Measurements from ENCODE around the gene MYBBP1A.

MYBBP1A gene

GRCh38 chr17:4509401-4509800, 45.8 kb downstream of the MYBBP1A start:
- no peak overlapping the region for H3K4me3 ChIP-seq (replicated peaks; ENCODE audit: low read depth, low read length)
- no peak for DNase-seq (ENCODE audit: extremely low read depth, insufficient read length)
- no peaks in the 10 kb centered on the region for H3K36me3 ChIP-seq (ENCODE audit: control insufficient read depth, insufficient read depth, low read length)
- no peaks in the 10 kb centered on the region for H3K27me3 ChIP-seq (replicated peaks; ENCODE audit: control insufficient read depth, insufficient read depth, low read length)
- no peak for TF ChIP-seq CTCF (IDR thresholded peaks at IDR 0.05; ENCODE audit: insufficient read depth, low read length, poor library complexity, severe bottlenecking)

DNA sequence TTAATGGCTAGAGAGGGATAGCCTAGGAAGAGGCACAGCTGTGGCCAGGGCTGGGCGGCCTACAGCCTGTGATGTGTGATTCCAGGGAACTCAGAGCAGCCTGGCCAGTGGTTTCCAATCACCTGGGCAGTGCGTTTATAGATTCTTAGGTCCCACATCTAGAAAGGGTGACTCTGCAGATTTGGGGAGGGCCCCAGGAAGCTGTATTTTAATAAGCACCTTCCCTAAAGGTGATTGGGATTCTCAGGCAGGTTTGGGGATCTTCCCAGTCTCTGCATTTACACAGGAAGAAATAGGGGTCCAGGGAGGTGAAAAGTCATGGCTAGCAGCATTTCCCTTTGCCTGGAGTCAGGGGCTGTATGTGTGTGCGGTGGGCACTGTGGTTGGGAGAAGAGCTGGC, 47.0 kb downstream of the MYBBP1A start:
- H3K36me3 ChIP-seq (ENCODE audit: control insufficient read depth, insufficient read depth, low read length): no peaks in the 10 kb centered on the region
- DNase-seq (ENCODE audit: extremely low read depth, insufficient read length): no peak
- no peaks in the 10 kb centered on the region; the same call in 1 of the 2 replicates for H3K27me3 ChIP-seq (replicated peaks; ENCODE audit: control insufficient read depth, insufficient read depth, low read length)
- H3K4me3 ChIP-seq (replicated peaks; ENCODE audit: low read depth, low read length): no peak overlapping the region
- no peak for TF ChIP-seq CTCF (IDR thresholded peaks at IDR 0.05; ENCODE audit: insufficient read depth, low read length, poor library complexity, severe bottlenecking)

DNA sequence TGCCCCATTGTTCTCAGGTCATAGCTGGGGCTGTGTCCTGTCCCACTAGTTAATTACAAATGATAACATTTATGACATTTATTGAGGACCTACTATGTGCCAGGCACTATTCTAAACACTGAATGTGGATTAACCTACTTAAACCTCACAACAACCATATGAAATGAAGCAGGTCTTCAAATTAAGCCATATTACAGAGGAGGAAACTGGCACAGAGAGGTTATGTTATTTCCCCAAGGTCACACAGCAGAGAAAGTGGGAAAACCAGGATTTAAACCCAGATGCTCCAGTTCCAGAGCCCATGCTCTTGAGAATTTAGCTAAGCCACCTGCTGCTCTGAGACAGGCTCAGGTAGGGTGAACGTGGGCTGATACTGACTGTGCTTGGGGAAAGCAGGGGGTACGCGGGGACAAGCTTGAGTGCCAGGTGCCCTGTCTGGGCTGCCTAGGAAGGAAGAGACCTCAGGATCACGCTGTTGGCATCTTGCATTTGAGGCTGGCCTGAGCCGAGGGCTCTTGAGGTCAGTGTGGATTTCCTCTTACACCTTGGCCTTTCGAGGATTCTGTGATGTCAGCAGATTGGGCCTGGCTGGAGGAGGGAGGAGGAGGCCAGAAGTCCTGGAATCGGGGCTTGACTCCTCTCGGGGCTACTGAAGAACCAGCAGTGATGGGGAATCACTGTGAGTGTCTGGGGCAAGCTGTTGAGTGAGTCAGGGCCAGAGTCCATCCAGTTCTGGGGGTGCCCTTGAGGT, 47.6 kb downstream of the MYBBP1A start:
- DNase-seq (ENCODE audit: extremely low read depth, insufficient read length): no peak
- H3K36me3 ChIP-seq (ENCODE audit: control insufficient read depth, insufficient read depth, low read length): no peaks in the 10 kb centered on the region
- H3K27me3 ChIP-seq (replicated peaks; ENCODE audit: control insufficient read depth, insufficient read depth, low read length): no peaks in the 10 kb centered on the region; the same call in none of the 2 replicates
- TF ChIP-seq CTCF (IDR thresholded peaks at IDR 0.05; ENCODE audit: insufficient read depth, low read length, poor library complexity, severe bottlenecking): no peak
- no peak overlapping the region for H3K4me3 ChIP-seq (replicated peaks; ENCODE audit: low read depth, low read length)

- Histone ChIP-seq H3K27me3 (replicated peaks; ENCODE audit: control insufficient read depth, insufficient read depth, low read length) (no peaks in the 10 kb centered on the region; the same call in none of the 2 replicates), H3K4me3 (replicated peaks; ENCODE audit: low read depth, low read length) (no peak overlapping the region), H3K36me3 (ENCODE audit: control insufficient read depth, insufficient read depth, low read length) (no peaks in the 10 kb centered on the region)
- TF ChIP-seq CTCF (IDR thresholded peaks at IDR 0.05; ENCODE audit: insufficient read depth, low read length, poor library complexity, severe bottlenecking): no peak
- DNase-seq (ENCODE audit: extremely low read depth, insufficient read length): no peak
These were observed 48.3 kb downstream of the MYBBP1A start for GRCh38 chr17:4506892-4507291.

DNA sequence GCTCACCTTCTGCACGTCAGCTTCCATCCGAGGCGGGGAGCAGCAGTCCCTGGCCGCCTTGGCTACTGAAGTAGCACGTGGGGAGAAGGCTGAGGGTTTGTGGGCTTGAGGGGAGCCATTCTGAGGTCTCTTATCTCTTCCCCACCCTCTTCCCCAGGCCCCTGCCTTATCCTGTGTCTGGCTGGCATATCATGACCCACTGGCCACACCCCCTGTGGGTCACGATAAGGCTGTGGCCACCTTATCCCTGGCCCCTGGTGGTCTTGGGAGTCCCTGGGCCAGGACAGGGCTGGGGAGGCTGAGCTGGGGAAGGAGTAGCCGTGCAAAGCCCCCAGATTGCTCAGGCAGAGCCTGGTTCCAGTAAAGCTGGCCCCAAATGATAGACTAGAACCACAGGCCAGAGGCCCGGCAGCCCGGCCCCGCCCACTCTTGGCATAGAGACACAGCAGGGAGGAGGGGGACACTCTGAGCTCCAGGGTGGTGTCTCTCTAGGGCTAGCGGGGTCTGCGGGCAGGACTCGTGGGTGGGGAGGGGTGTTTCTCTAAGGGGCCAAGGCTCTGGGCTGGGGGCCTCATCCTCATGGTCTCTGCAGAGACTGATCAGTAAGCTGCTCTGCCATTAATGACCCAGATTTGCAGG, 48.9 kb downstream of the MYBBP1A start:
- no peaks in the 10 kb centered on the region for H3K36me3 ChIP-seq (ENCODE audit: control insufficient read depth, insufficient read depth, low read length)
- no peak for DNase-seq (ENCODE audit: extremely low read depth, insufficient read length)
- no peak for TF ChIP-seq CTCF (IDR thresholded peaks at IDR 0.05; ENCODE audit: insufficient read depth, low read length, poor library complexity, severe bottlenecking)
- no peak overlapping the region for H3K4me3 ChIP-seq (replicated peaks; ENCODE audit: low read depth, low read length)
- no peaks in the 10 kb centered on the region; the same call in none of the 2 replicates for H3K27me3 ChIP-seq (replicated peaks; ENCODE audit: control insufficient read depth, insufficient read depth, low read length)
